Common myeloid progenitor, CD34-positive (primary cell): Measurements from ENCODE around the gene ALDH3B2.
"Not testable (repeated sequence)": the region's sequence is repeated elsewhere in the genome, so short reads cannot be mapped to it uniquely, and the experiment has no call there.

Experiments used
- CTCF ChIA-PET: fragments of 350-600 bp; sonication (Branson Sonifier 250); formaldehyde crosslinking; loops from one replicate; lab custom pipeline; 2021; ENCODE audit warnings: antibody characterized with exemption; lab: Charles Lee
- POLR2A ChIA-PET: fragments of 350-600 bp; sonication (Branson Sonifier 250); formaldehyde crosslinking; loops from one replicate; lab custom pipeline; 2021; ENCODE audit warnings: antibody characterized with exemption; lab: Charles Lee
- DNase-seq, 3 donors: peaks; one replicate each; pipeline versions ENCODE4 v3.0.0 to v3.0.0-alpha.2; 2013
- H3K27ac ChIP-seq, 2 experiments: 1 replicate in 1 of 2; 2 replicates in 1 of 2; pipeline ENCODE4 v1.7.0; 2013; ENCODE audit warnings: inconsistent platforms in 2 of 2, low read length in 2 of 2, mild to moderate bottlenecking in 2 of 2, low read depth in 1 of 2, moderate library complexity in 1 of 2; ENCODE audit not compliant: severe bottlenecking in 2 of 2, insufficient read depth in 1 of 2, poor library complexity in 1 of 2
- H3K27me3 ChIP-seq, 5 experiments: replicated peaks in 2 of 5; 1 replicate in 3 of 5; 2 replicates in 2 of 5; pipeline versions ENCODE4 v1.6.1 to v1.7.0; 2013; ENCODE audit warnings: low read length in 4 of 5, mild to moderate bottlenecking in 2 of 5, moderate library complexity in 2 of 5, inconsistent platforms in 1 of 5; ENCODE audit not compliant: insufficient read depth in 5 of 5, control insufficient read depth in 4 of 5
- H3K36me3 ChIP-seq, 4 experiments: 1 replicate in 2 of 4; 2 replicates in 2 of 4; pipeline versions ENCODE4 v1.6.1 to v1.7.0; 2013; ENCODE audit warnings: low read length in 3 of 4, control low read depth in 1 of 4, mild to moderate bottlenecking in 1 of 4; ENCODE audit not compliant: control insufficient read depth in 4 of 4, insufficient read depth in 4 of 4
- H3K4me1 ChIP-seq, 4 experiments: 1 replicate in 3 of 4; 2 replicates in 1 of 4; pipeline versions ENCODE4 v1.6.1 to v1.7.1; 2013; ENCODE audit warnings: low read length in 3 of 4, mild to moderate bottlenecking in 3 of 4, control low read depth in 1 of 4, inconsistent platforms in 1 of 4, moderate library complexity in 1 of 4; ENCODE audit not compliant: control insufficient read depth in 4 of 4, insufficient read depth in 4 of 4; ENCODE audit errors: control extremely low read depth in 1 of 4
- H3K4me3 ChIP-seq, 7 experiments: 1 replicate in 4 of 7; 2 replicates in 3 of 7; pipeline versions ENCODE4 v1.5.1 to v1.7.0; 2013; ENCODE audit warnings: mild to moderate bottlenecking in 7 of 7, low read length in 6 of 7, moderate library complexity in 6 of 7, inconsistent platforms in 2 of 7, low read depth in 2 of 7, control low read depth in 1 of 7; ENCODE audit not compliant: insufficient read depth in 4 of 7, control insufficient read depth in 1 of 7; ENCODE audit errors: extremely low read depth in 1 of 7
- H3K9me3 ChIP-seq, 5 experiments: 1 replicate in 4 of 5; 2 replicates in 1 of 5; pipeline versions ENCODE4 v1.6.1 to v1.7.1; 2013; ENCODE audit warnings: low read length in 4 of 5, mild to moderate bottlenecking in 2 of 5, inconsistent platforms in 1 of 5, low read depth in 1 of 5, moderate library complexity in 1 of 5; ENCODE audit not compliant: control insufficient read depth in 4 of 5, insufficient read depth in 2 of 5; ENCODE audit errors: control extremely low read depth in 1 of 5
- WGBS: methylation state at CpG from one replicate; pipeline ENCODE4 v1.1.5; 2013; ENCODE audit not compliant: insufficient coverage; 5-methylcytosine and 5-hydroxymethylcytosine counted together

Gene ALDH3B2

DNA sequence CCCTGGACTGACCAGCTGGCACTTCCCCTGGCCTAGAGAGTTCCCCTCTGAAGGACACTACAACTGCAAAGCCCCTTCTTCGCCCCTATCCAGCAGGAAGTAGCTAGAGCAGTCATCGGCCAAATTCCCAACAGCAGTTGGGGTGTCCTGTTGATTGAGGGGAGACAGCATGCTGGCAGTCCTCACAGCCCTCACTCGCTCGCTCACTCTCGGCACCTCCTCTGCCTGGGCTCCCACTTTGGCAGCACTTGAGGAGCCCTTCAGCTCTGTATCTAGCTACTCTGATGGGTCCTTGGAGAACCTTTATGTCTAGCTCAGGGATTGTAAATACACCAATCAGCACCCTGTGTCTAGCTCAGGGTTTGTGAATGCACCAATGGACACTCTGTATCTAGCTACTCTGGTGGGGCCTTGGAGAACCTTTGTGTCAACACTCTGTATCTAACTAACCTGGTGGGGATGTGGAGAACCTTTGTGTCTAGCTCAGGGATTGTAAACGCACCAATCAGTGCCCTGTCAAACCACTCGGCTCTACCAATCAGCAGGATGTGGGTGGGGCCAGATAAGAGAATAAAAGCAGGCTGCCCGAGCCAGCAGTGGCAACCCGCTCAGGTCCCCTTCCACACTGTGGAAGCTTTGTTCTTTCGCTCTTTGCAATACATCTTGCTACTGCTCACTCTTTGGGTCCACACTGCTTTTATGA is 48.1 kb downstream of the ALDH3B2 start:
- DNase-seq, H3K9me3 ChIP-seq, H3K27ac ChIP-seq, POLR2A ChIA-PET, H3K27me3 ChIP-seq, H3K4me3 ChIP-seq: not testable (repeated sequence)
- CTCF ChIA-PET, result interaction anchor here (5.4 to 16.8 kb wide), 3 partner anchors 10 to 33 kb away, joined by 35 to 169 read pairs (median 81); partner anchors contain the start of gene ACY3
- 94% methylated on average over 5 of the region's 10 CpGs for WGBS
- Histone ChIP-seq H3K36me3 (peaks cover 0 to 13% (median 1%) of the 10 kb centered on the region in 4 experiments), H3K4me1 (peaks cover 0 to 22% (median 18%) of the 10 kb centered on the region in 4 experiments)

DNA sequence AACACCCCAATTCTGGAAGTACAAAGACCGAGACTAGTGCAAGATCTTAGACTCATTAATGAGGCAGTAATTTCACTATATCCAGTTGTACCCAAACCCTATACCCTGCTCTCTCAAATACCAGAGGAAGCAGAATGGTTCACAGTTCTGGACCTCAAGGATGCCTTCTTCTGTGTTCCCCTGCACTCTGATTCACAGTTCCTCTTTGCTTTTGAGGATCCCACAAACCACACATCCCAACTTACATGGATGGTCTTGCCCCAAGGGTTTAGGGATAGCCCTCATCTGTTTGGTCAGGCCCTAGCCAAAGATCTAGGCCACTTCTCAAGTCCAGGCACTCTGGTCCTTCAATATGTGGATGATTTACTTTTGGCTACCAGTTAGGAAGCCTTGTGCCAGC is 50.6 kb downstream of the ALDH3B2 start:
- CTCF ChIA-PET, result interaction anchor here (0.8 to 1.3 kb wide), 2 partner anchors 9 to 42 kb away, joined by 3 read pairs; no protein-coding TSS in a partner anchor
- POLR2A ChIA-PET, H3K9me3 ChIP-seq, H3K4me3 ChIP-seq, H3K27me3 ChIP-seq, H3K27ac ChIP-seq, DNase-seq, H3K4me1 ChIP-seq: not testable (repeated sequence)
- WGBS, result no CpG with 5 or more reads among the region's 1 CpG
- H3K36me3 ChIP-seq, result peaks cover 0 to 13% (median 1%) of the 10 kb centered on the region in 4 experiments

DNA sequence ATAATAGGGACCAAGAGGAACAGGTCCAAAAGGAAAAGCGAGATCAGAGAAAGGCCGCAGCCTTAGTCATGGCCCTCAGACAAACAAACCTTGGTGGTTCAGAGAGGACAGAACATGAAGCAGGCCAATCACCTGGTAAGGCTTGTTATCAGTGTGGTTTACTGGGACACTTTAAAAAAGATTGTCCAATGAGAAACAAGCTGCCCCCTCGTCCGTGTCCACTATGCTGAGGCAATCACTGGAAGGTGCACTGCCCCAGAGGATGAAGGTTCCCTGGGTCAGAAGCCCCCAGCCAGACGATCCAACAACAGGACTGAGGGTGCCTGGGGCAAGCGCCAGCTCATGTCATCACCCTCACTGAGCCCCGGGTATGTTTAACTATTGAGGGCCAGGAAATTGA is 51.5 kb downstream of the ALDH3B2 start:
- not testable (repeated sequence) for H3K4me1 ChIP-seq

DNA sequence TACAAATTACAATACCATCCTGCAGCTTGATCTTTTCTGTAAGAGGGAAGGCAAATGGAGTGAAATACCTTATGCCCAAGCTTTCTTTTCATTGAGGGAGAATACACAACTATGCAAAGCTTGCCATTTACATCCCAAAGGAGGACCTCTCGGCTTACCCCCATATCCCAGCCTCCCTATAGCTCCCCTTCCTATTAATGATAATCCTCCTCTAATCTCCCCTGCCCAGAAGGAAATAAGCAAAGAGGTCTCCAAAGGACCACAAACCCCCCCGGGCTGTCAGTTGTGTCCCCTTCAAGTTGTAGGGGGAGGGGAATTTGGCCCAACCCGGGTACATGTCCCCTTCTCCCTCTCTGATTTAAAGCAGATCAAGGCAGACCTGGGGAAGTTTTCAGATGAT is 52.5 kb downstream of the ALDH3B2 start:
- 100% methylated on average over 1 of the region's 3 CpGs for WGBS
- CTCF ChIA-PET, H3K4me1 ChIP-seq, DNase-seq, H3K36me3 ChIP-seq, H3K4me3 ChIP-seq, H3K27ac ChIP-seq, POLR2A ChIA-PET, H3K9me3 ChIP-seq, H3K27me3 ChIP-seq: not testable (repeated sequence)

More for the DNA sequence above, 51.5 kb downstream of the ALDH3B2 start:
- H3K4me3 ChIP-seq, H3K9me3 ChIP-seq, H3K27me3 ChIP-seq, H3K27ac ChIP-seq, DNase-seq, POLR2A ChIA-PET: not testable (repeated sequence)
- H3K36me3 ChIP-seq, result peaks cover 0 to 12% (median 1%) of the 10 kb centered on the region in 4 experiments
- 100% methylated on average over 2 of the region's 7 CpGs for WGBS
- CTCF ChIA-PET, result interaction anchor here (1.3 kb wide), 1 partner anchor 43 kb away, joined by 3 read pairs; no protein-coding TSS in a partner anchor

DNA sequence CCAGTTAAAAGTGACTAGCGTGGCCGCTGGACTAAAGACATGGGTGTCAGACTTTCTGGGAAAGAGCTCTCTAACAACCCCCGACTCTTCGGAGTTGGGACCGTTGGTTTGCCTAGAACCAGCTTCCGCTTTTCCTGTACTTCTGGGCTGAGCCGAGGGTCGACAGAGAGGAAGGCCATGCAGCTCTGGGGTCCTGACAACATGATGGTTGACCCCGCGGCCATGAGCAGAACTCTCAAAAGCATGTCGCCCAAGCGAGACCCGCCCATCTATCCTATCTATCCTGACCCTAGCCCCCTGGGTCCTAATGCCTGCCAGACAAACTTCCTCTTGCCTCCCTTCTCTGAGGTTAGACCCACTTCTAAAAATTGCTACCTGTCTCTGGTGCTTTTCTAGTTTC is 53.8 kb downstream of the ALDH3B2 start:
- CTCF ChIA-PET, result interaction anchor here (8.7 kb wide), 1 partner anchor 9 kb away, joined by 81 read pairs; the partner anchor contains the start of gene NUDT8
- POLR2A ChIA-PET, DNase-seq: not testable (repeated sequence)

DNA sequence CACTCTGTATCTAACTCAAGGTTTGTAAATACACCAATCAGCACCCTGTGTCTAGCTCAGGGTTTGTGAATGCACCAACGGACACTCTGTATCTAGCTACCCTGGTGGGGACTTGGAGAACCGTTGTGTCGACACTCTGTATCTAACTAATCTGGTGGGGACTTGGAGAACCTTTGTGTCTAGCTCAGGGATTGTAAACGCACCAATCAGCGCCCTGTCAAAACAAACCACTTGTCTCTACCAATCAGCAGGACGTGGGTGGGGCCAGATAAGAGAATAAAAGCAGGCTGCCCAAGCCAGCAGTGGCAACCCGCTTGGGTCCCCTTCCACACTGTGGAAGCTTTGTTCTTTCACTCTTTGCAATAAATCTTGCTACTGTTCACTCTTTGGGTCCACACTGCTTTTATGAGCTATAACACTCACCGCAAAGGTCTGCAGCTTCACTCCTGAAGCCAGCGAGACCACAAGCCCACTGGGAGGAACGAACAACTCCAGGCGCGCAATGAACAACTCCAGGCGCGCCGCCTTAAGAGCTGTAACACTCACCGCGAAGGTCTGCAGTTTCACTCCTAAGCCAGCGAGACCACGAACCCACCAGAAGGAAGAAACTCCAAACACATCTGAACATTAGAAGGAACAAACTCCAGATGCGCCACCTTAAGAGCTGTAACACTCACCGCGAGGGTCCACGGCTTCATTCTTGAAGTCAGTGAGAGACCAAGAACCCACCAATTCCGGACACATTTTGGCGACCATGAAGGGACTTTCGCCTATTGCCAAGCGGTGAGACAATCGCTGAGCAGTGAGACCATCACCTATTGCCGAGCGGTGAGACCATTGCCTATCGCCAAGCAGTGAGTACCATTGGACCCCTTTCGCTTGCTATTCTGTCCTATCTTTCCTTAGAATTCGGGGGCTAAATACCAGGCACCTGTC is 54.5 kb downstream of the ALDH3B2 start:
- H3K4me3 ChIP-seq, H3K36me3 ChIP-seq, H3K27ac ChIP-seq, H3K27me3 ChIP-seq, DNase-seq, POLR2A ChIA-PET, H3K9me3 ChIP-seq: not testable (repeated sequence)
- CTCF ChIA-PET, result interaction anchor here (0.9 to 8.7 kb wide), 2 partner anchors 10 to 11 kb away, joined by 4 to 81 read pairs; partner anchors contain the start of gene NUDT8
- 98% methylated on average over 19 of the region's 33 CpGs for WGBS
- peaks cover 0 to 15% (median 12%) of the 10 kb centered on the region in 4 experiments for H3K4me1 ChIP-seq

More for the DNA sequence above, 53.8 kb downstream of the ALDH3B2 start:
- H3K27ac ChIP-seq, H3K9me3 ChIP-seq, H3K4me1 ChIP-seq, H3K27me3 ChIP-seq, H3K36me3 ChIP-seq, H3K4me3 ChIP-seq: not testable (repeated sequence)
- 98% methylated on average over 9 of the region's 13 CpGs for WGBS
